ENCODE data around the gene ELF2.

- TF ChIP-seq CTCF (IDR thresholded peaks at IDR 0.05): no peak
- TF ChIP-seq POLR2A (IDR thresholded peaks at IDR 0.05): no peak
Measured at GRCh38 chr4:139038874-139039443, 138.1 kb downstream of the ELF2 start.

Data from vagina (tissue), 2 donors.